Endothelial cell (in vitro differentiated cells): ENCODE data around the gene CCR5. TPM values are rescaled to one million over a fixed set of nuclear protein-coding genes. Genes with fewer than 3 reads are reported as not detected.

ENCODE experiments used
- DNase-seq: peaks from one replicate; pipeline ENCODE4 v3.0.0; 2021; ENCODE audit warnings: low spot score
- H3K27ac Mint-ChIP-seq: one replicate; pipeline ENCODE4 v1.8.0; 2021; ENCODE audit warnings: mixed read lengths, inconsistent platforms; ENCODE audit not compliant: unreplicated experiment
- H3K27me3 Mint-ChIP-seq: one replicate; pipeline ENCODE4 v1.8.0; 2021; ENCODE audit warnings: mild to moderate bottlenecking, moderate library complexity, mixed read lengths, inconsistent platforms; ENCODE audit not compliant: unreplicated experiment
- H3K36me3 Mint-ChIP-seq: one replicate; pipeline ENCODE4 v1.8.0; 2021; ENCODE audit warnings: mild to moderate bottlenecking, low read depth, mixed read lengths, inconsistent platforms; ENCODE audit not compliant: unreplicated experiment
- H3K4me1 Mint-ChIP-seq: one replicate; pipeline ENCODE4 v1.8.0; 2021; ENCODE audit warnings: mild to moderate bottlenecking, mixed read lengths, inconsistent platforms; ENCODE audit not compliant: unreplicated experiment
- H3K4me3 Mint-ChIP-seq: one replicate; pipeline ENCODE4 v1.8.0; 2021; ENCODE audit warnings: mild to moderate bottlenecking, mixed read lengths, inconsistent platforms; ENCODE audit not compliant: unreplicated experiment
- H3K9me3 Mint-ChIP-seq: one replicate; pipeline ENCODE4 v1.8.0; 2021; ENCODE audit warnings: mixed read lengths, inconsistent platforms; ENCODE audit not compliant: unreplicated experiment
- CTCF ChIP-seq: fragments of 200-600 bp; sonication (generic); IDR thresholded peaks from one replicate; pipeline ENCODE4 v1.5.0; 2021; ENCODE audit warnings: antibody characterized with exemption; ENCODE audit not compliant: unreplicated experiment
- total RNA-seq: library from RNA; stranded (reverse); fragmentation: NEBNext Ultra II Directional; extraction: Animal tissue kit (Norgen Biotek cat#: 25700); gene quantifications from one replicate; pipeline ENCODE4 v1.2.1, GENCODE V29; 2021; ENCODE audit not compliant: unreplicated experiment

The CCR5 gene
- total RNA-seq, 1 donor from 2014 or later: not detected

GRCh38 chr3:46420931-46421330 lies 50.2 kb downstream of the CCR5 start:
- no peak for DNase-seq
- peaks cover under 1% of the 10 kb centered on the region for H3K4me1 Mint-ChIP-seq
- H3K36me3 Mint-ChIP-seq: no peaks in the 10 kb centered on the region
- no peak overlapping the region for H3K4me3 Mint-ChIP-seq
- no peaks in the 10 kb centered on the region for H3K9me3 Mint-ChIP-seq
- TF ChIP-seq CTCF: no peak
- H3K27me3 Mint-ChIP-seq: peaks cover 1% of the 10 kb centered on the region
- no peak overlapping the region for H3K27ac Mint-ChIP-seq

- H3K4me3 Mint-ChIP-seq: no peak overlapping the region
- no peaks in the 10 kb centered on the region for H3K27me3 Mint-ChIP-seq
- no peaks in the 10 kb centered on the region for H3K36me3 Mint-ChIP-seq
- DNase-seq: no peak
- H3K27ac Mint-ChIP-seq: no peak overlapping the region
- peaks cover 15% of the 10 kb centered on the region for H3K4me1 Mint-ChIP-seq
- TF ChIP-seq CTCF: no peak
- H3K9me3 Mint-ChIP-seq: no peaks in the 10 kb centered on the region
Measured at GRCh38 chr3:46422617-46423016, 51.9 kb downstream of the CCR5 start.

GRCh38 chr3:46423588-46423987 lies 52.8 kb downstream of the CCR5 start:
- Mint-ChIP-seq H3K4me1 (peaks cover 19% of the 10 kb centered on the region), H3K27me3 (no peaks in the 10 kb centered on the region), H3K9me3 (no peaks in the 10 kb centered on the region), H3K36me3 (no peaks in the 10 kb centered on the region), H3K27ac (no peak overlapping the region), H3K4me3 (no peak overlapping the region)
- DNase-seq: no peak
- no peak for TF ChIP-seq CTCF

Other genes starting within 250 kb of the CCR5 start
- not detected for gene CCR1, start 162.6 kb upstream of the CCR5 start, total RNA-seq
- gene CCR3, start 128.5 kb upstream of the CCR5 start, total RNA-seq: not detected
- not detected for gene CCR2, start 16.8 kb upstream of the CCR5 start, total RNA-seq
- gene CCRL2, start 36.3 kb downstream of the CCR5 start, total RNA-seq: 1.4 TPM
- not detected for gene LTF, start 94.0 kb downstream of the CCR5 start, total RNA-seq
- not detected for gene RTP3, start 127.0 kb downstream of the CCR5 start, total RNA-seq
- 0.23 TPM for gene LRRC2, start 195.4 kb downstream of the CCR5 start, total RNA-seq
- gene FAM240A, start 241.6 kb downstream of the CCR5 start, total RNA-seq: not detected